Left lung (tissue), 10 donors: ENCODE data around the gene SLC25A21. TPM values are rescaled to one million over a fixed set of nuclear protein-coding genes. Genes with fewer than 3 reads are reported as not detected.

ENCODE experiments used
- ATAC-seq: fragments of 200-7000 bp; cut with Tn5 transposase; one replicate; pipeline ENCODE4 v1.9.1; 2020; ENCODE audit warnings: moderate library complexity
- DNase-seq, 4 donors: peaks; one replicate each; pipeline ENCODE4 v3.0.0-alpha.2; 2013 to 2020
- H3K27ac ChIP-seq, 2 donors: fragments of 200-600 bp; sonication (generic) in 1 of 2; one replicate each; pipeline versions ENCODE4 v1.5.0 to v1.8.0; 2020 to 2021
- H3K27me3 ChIP-seq, 2 donors: fragments of 200-600 bp; sonication (generic) in 1 of 2; one replicate each; pipeline versions ENCODE4 v1.5.0 to v1.8.0; 2020 to 2021
- H3K36me3 ChIP-seq, 2 donors: fragments of 200-600 bp; sonication (generic) in 1 of 2; one replicate each; pipeline versions ENCODE4 v1.5.0 to v1.8.0; 2020 to 2021
- H3K4me1 ChIP-seq, 2 donors: fragments of 200-600 bp; one replicate each; pipeline ENCODE4 v1.8.0; 2021
- H3K4me3 ChIP-seq, 2 donors: fragments of 200-600 bp; sonication (generic) in 1 of 2; one replicate each; pipeline versions ENCODE4 v1.5.0 to v1.8.0; 2020 to 2021; ENCODE audit warnings: mild to moderate bottlenecking in 1 of 2
- H3K9me3 ChIP-seq, 2 donors: fragments of 200-600 bp; sonication (generic) in 1 of 2; one replicate each; pipeline versions ENCODE4 v1.5.0 to v1.8.0; 2020 to 2021
- intact Hi-C, 2 donors: fragments of 100-400 bp; cut with DNase I; formaldehyde crosslinking; loops; one replicate each; pipeline versions ENCODE4 v1.11.2 to v1.14.2; 2022
- polyA plus RNA-seq, 6 donors: library from polyadenylated mRNA; unstranded; fragments of 120-200 nt; gene quantifications; one replicate each; pipeline ENCODE4 v1.2.1, GENCODE V29; 2013; ENCODE audit not compliant: insufficient read length in 6 of 6
- total RNA-seq, 2 donors: library from RNA; stranded (reverse); fragmentation: NEBNext Ultra II Directional; extraction: Animal tissue kit (Norgen Biotek cat#: 25700); gene quantifications; one replicate each; pipeline ENCODE4 v1.2.1, GENCODE V29; 2021
- TF ChIP-seq, protein P1 (sequence below), 2 donors: fragments of 200-600 bp; sonication (generic) in 1 of 2; IDR thresholded peaks; one replicate each; pipeline versions ENCODE4 v1.5.0 to v1.8.0; 2021; ENCODE audit warnings: antibody characterized with exemption in 2 of 2
- donor health status: DM: no; HTN: yes; CAD: no.
- donor health status: DM: no; HTN: no; CAD: no.

Gene SLC25A21
- total and polyA plus RNA-seq, 8 donors = 0.47 to 3.7 (median 2.7) TPM

GRCh38 chr14:36717363-36717762 lies 455.0 kb downstream of the SLC25A21 start:
- intact Hi-C loops = no loop called here
- Histone ChIP-seq H3K27ac (no peak overlapping the region), H3K36me3 (no peaks in the 10 kb centered on the region), H3K4me3 (no peak overlapping the region), H3K4me1 (no peaks in the 10 kb centered on the region), H3K27me3 (no peaks in the 10 kb centered on the region), H3K9me3 (no peaks in the 10 kb centered on the region)
- TF ChIP-seq, protein P1, sequence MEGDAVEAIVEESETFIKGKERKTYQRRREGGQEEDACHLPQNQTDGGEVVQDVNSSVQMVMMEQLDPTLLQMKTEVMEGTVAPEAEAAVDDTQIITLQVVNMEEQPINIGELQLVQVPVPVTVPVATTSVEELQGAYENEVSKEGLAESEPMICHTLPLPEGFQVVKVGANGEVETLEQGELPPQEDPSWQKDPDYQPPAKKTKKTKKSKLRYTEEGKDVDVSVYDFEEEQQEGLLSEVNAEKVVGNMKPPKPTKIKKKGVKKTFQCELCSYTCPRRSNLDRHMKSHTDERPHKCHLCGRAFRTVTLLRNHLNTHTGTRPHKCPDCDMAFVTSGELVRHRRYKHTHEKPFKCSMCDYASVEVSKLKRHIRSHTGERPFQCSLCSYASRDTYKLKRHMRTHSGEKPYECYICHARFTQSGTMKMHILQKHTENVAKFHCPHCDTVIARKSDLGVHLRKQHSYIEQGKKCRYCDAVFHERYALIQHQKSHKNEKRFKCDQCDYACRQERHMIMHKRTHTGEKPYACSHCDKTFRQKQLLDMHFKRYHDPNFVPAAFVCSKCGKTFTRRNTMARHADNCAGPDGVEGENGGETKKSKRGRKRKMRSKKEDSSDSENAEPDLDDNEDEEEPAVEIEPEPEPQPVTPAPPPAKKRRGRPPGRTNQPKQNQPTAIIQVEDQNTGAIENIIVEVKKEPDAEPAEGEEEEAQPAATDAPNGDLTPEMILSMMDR (IDR thresholded peaks at IDR 0.05) = no peak
- DNase-seq (no peak), ATAC-seq (no peak)

GRCh38 chr14:36716614-36717184 lies 455.7 kb downstream of the SLC25A21 start:
- no peaks in the 10 kb centered on the region for H3K36me3 ChIP-seq
- ATAC-seq (no peak), DNase-seq (no peak)
- intact Hi-C loops = no loop called here
- H3K4me3 ChIP-seq = no peak overlapping the region
- no peaks in the 10 kb centered on the region for H3K9me3 ChIP-seq
- H3K27me3 ChIP-seq = no peaks in the 10 kb centered on the region
- H3K27ac ChIP-seq = no peak overlapping the region
- TF ChIP-seq, protein P1 (IDR thresholded peaks at IDR 0.05) = no peak
- H3K4me1 ChIP-seq = no peaks in the 10 kb centered on the region

- no peak for DNase-seq
- Histone ChIP-seq H3K36me3 (no peaks in the 10 kb centered on the region), H3K4me3 (no peak overlapping the region), H3K4me1 (no peaks in the 10 kb centered on the region), H3K27me3 (no peaks in the 10 kb centered on the region), H3K27ac (no peak overlapping the region), H3K9me3 (no peaks in the 10 kb centered on the region)
- intact Hi-C loops = no loop called here
- TF ChIP-seq, protein P1 (IDR thresholded peaks at IDR 0.05) = no peak
- no peak for ATAC-seq
Observed at GRCh38 chr14:36713960-36714703, 458.3 kb downstream of the SLC25A21 start.

DNA sequence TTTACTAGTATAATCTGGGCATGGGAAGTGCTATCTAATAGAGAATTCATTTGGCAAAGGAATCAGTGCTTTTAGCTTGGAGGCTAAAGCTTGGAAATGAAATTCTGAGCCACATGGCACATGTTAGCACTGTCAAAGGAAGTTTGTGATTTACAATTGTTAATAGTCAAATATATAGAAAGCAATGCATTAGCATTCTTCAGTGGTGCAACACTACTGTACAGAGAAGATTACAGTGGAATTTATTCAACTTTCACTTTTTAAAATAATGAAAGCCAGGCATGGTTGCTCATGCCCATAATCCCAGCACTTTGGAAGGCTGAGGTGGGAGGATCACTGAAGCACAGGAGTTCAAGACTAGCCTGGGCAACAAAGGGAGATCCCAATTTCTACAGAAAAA lies 464.8 kb downstream of the SLC25A21 start:
- no peaks in the 10 kb centered on the region for H3K4me1 ChIP-seq
- no peaks in the 10 kb centered on the region for H3K27me3 ChIP-seq
- no peak for ATAC-seq
- H3K27ac ChIP-seq = no peak overlapping the region
- intact Hi-C loops = no loop called here
- DNase-seq = no peak
- no peak overlapping the region for H3K4me3 ChIP-seq
- no peaks in the 10 kb centered on the region for H3K9me3 ChIP-seq
- H3K36me3 ChIP-seq = no peaks in the 10 kb centered on the region
- TF ChIP-seq, protein P1 (IDR thresholded peaks at IDR 0.05) = no peak

GRCh38 chr14:36702474-36702873 lies 469.9 kb downstream of the SLC25A21 start:
- no peak overlapping the region for H3K27ac ChIP-seq
- H3K4me1 ChIP-seq = no peaks in the 10 kb centered on the region
- no peak overlapping the region for H3K4me3 ChIP-seq
- no peak for ATAC-seq
- H3K36me3 ChIP-seq = no peaks in the 10 kb centered on the region
- intact Hi-C loops = no loop called here
- TF ChIP-seq, protein P1 (IDR thresholded peaks at IDR 0.05) = no peak
- DNase-seq = no peak
- peaks cover 0 to 8% of the 10 kb centered on the region in 2 donors for H3K9me3 ChIP-seq
- H3K27me3 ChIP-seq = no peaks in the 10 kb centered on the region
